GM12864 (cell line): ENCODE measurements around the gene CCDC97.

Experiments
- DNase-seq: peaks from one replicate; pipeline ENCODE4 v3.0.0-alpha.2; 2011; ENCODE audit warnings: low read depth
- H3K4me3 ChIP-seq: 2 replicates; pipeline ENCODE4 v1.5.1; 2011; ENCODE audit warnings: mild to moderate bottlenecking, low read depth, low read length, control low read depth
- CTCF ChIP-seq: IDR thresholded peaks from 2 replicates; pipeline ENCODE4 v1.5.1; 2011; ENCODE audit warnings: low read depth, mild to moderate bottlenecking, moderate library complexity, low read length, control low read depth, inconsistent platforms; ENCODE audit errors: missing control alignments

CCDC97 gene

GRCh38 chr19:41310033-41310831, at the start of gene CCDC97:
TSS of gene CCDC97 (plus strand) at chr19:41310172. CDS start at chr19:41310311, 139 bp downstream.
- no peak for TF ChIP-seq CTCF
- peak; percentile 75 for DNase-seq
- peak within 1 kb of the TSS; percentile 80 for H3K4me3 ChIP-seq

GRCh38 chr19:41261474-41262190, 48.3 kb upstream of the CCDC97 start:
- no peak for DNase-seq
- no peak for TF ChIP-seq CTCF
- peak overlapping the region; percentile 80 for H3K4me3 ChIP-seq

GRCh38 chr19:41263042-41263849, 46.7 kb upstream of the CCDC97 start:
- peak overlapping the region; percentile 80 for H3K4me3 ChIP-seq
- DNase-seq: peak; percentile 31
- TF ChIP-seq CTCF: no peak

GRCh38 chr19:41263850-41264580, 46.0 kb upstream of the CCDC97 start, which contains the start of gene HNRNPUL1:
TSS of gene HNRNPUL1 (plus strand) at chr19:41264372. CDS start at chr19:41264504, 132 bp downstream.
- TF ChIP-seq CTCF: peak; percentile 43
- peak within 1 kb of the TSS; percentile 95 for H3K4me3 ChIP-seq
- peak; percentile 100 for DNase-seq

GRCh38 chr19:41264581-41265394, 45.2 kb upstream of the CCDC97 start:
- peak; percentile 13 for DNase-seq
- peak overlapping the region; percentile 95 for H3K4me3 ChIP-seq
- TF ChIP-seq CTCF: no peak
